Activated CD4-positive, CD25-positive, alpha-beta regulatory T cell treated with anti-CD3 and anti-CD28 coated beads, Interleukin-2, amount 50 U/mL, for 24 hours (primary cell): Measurements from ENCODE around the gene ST3GAL2.
"Not testable (repeated sequence)": the region's sequence is repeated elsewhere in the genome, so short reads cannot be mapped to it uniquely, and the experiment has no call there.

Experiments used
- ATAC-seq, 2 donors: fragments of 150-1000 bp; cut with Tn5 transposase; one replicate each; pipeline ENCODE4 v1.10.0; 2021; ENCODE audit warnings: mild to moderate bottlenecking in 1 of 2, moderate library complexity in 1 of 2

The ST3GAL2 gene

DNA sequence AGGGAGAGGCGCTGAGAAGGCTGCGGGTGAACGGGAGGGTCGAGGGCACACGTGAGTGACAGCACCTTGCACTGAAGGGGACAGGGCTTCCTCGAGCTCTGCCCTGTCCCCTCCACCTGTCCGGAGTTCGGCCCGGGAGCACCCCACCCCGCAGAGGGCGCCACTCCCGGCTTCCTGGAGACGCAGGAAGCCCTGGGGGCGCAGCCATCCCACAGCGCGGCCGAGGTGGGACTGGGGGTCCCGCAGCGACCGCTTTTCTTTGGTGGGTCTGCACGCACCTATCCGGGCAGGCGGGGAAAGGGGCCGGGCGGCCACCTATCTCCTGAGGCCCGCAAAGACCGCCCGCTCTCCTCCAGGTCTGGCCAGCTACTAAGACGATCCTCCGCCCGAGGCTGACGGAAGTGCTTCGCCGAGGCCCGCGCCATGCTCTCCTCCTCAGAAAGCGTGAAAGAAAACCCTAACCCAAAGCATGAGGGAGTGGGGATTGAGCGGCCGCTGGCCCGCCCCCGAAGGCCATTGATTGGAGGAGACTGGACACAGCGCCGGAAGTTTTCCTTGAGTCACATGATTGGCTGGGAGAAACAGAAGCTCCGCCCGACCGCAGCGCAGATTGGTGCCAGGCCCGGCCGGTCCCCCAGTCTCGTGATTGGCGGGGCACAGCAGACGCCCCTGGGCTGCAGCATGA, 57.8 kb downstream of the ST3GAL2 start:
- ATAC-seq: peak; percentile 95 to 96

DNA sequence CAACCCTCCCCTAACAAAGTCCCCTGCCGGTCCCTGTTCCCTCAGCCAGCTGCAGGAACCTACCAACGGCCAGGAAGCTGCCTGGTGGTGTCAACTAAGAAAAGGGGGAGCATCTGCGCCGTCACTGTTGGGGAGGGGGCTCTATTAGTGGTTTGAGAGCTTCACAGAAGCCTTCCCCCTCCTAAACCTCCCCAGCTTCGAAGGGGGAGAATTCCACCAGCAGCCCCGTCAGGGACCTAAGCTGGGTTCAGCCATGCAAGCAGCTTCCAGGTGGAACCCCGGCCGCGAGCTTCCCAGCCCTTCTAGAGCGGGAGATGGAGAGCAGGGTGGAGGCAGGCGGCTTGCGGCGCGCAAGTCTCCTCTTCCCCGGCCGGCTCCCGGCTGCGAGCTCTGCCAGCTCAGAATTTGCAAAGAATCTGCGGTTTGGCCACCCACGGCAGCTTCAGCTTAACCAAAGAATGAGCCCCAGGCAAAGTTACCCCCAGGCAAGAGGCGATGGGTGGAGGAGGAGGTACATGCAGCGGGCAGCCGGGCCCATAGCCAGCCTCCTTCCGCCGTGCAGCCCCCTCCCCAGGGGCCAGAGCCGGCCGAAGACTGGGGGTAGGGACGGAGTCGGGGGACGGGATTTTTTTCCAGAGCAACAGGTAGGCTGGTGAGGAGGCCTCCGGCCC, 58.5 kb downstream of the ST3GAL2 start:
- peak; percentile 52 to 54 for ATAC-seq

DNA sequence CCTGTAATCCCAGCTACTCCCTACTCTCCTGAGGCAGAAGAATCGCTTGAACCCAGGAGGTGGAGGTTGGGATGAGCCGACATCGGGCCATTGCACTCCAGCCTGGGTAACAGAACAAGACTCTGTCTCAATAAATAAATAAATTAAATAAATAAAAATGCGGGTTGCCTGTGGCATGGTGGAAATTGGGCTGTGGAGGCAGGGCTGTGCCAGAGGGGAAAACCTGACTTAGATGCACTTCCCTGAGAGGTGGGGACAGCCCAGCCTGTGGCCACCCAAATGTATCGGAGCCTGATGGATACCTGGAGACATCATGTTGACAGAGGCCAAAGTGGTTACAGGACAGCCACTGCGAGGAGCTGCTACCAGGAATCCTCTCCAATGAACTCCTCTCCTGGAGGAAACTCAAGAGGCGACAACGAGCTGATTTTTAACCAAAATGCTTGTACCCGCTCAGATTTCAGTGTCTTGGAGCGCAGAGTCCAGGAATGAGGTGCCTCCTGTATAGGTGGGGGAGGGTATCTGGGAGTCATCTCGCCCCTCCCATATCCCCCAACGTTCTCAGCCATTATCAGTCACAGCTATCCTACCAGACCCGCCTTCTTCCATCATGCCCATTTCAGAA, 59.9 kb downstream of the ST3GAL2 start:
- ATAC-seq: no peak

DNA sequence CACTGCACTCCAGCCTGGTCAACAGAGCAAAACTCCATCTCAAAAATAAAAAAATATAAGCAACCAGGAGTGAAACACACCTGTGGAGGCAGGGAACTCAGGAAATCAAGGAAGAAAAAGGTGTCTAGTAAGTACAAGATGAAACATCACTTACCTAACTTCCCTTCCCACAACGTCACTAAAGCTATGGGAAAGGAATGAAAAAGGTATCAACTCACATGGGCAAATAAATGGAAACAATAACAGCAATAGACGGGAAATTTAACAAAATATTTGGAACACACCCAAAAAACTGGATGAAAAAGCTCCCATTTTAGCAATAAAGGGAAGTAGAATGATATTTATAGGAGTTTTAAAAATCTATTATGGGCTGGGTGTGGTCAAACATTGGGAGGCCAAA, 61.1 kb downstream of the ST3GAL2 start:
- no peak for ATAC-seq

DNA sequence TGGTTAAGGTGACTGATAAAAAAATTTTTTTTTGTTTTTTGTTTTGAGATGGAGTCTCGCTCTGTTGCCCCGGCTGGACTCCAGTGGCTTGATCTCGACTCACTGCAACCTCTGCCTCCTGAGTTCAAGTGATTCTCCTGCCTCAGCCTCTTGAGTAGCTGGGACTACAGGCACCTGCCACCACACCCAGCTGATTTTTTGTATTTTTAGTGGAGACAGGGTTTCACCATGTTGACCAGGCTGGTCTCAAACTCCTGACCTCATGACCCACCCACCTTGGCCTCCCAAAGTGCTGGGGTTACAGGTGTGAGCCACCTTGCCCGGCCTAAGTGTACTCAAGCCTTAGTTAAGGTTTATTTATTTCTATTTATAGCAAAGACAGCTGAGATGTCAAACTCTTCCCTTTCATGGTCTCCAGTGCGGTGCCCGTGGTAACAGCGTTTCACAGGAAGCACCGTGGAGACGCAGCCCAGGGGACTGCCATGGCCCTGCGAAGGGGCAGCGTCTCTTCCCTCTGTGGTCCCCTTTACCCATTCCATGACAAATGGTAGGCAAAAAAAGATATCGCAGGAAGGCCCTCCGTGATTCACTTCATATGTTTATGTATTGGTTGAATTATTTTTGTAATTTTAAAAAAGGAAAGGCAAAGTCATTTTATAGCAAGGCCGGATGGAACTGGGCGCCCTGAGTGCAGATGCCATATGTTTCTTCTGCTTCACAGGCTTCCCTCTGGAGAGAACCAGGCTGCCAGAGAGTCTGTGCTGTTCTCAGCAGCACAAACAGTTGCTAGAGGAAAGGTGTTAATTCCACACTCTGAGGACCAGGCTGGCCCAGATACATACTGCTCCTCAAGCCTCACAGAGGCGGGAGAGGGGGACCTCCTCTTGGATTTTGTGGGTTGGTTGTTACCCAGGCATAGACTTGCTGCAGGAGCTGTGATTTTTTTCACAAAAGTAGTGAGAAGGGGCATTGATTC, 63.0 kb downstream of the ST3GAL2 start:
- no peak for ATAC-seq

DNA sequence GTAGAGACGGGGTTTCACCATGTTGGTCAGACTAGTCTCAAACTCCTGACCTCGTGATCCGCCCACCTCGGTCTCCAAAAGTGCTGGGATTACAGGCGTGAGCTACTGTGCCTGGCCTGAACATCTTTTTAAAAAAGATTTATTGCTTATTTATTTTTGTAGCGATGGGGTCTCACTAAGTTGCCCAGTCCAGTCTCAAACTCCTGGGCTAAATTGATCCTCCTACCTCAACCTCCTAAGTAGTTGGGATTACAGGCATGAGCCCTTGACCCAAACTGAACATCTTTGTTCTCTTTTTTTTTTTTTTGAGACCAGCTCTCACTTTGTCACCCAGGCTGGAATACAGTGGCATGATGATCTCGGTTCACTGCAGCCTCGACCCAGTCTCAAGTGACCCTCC, 64.7 kb downstream of the ST3GAL2 start:
- no peak for ATAC-seq

DNA sequence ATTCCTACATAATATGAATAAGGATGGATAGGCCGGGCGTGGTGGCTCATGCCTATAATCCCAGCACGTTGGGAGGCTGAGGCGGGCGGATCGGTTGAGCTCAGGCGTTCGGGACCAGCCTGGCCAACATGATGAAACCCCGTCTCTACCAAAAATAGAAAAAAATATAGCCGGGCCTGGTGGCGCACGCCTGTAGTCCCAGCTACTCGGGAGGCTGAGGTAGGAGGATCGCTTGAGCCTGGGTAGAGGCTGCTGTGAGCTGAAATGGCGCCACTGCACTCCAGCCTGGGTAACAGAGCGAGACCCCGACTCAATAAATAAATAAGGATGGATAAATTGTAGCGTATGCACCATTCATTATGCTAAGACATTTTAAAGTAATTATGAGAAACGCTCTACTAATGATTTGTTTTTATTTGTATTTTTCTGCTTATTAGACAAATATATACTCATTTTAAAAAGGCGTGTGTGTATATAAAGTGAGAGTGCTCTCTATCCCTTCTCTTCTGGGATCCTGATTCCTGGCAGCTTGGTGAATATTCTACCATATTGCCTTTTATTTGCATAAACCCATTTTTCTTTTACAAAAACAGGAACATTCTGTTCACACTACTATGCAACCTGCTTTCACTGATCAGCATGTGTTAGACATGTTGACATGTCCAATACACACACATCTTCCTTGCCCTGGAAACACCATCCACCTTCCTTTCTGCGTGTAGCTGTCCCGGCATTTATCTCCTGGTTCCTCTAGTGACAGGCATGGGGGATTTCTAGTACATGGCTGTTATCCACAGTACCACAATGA, 65.8 kb downstream of the ST3GAL2 start:
- ATAC-seq: no peak

DNA sequence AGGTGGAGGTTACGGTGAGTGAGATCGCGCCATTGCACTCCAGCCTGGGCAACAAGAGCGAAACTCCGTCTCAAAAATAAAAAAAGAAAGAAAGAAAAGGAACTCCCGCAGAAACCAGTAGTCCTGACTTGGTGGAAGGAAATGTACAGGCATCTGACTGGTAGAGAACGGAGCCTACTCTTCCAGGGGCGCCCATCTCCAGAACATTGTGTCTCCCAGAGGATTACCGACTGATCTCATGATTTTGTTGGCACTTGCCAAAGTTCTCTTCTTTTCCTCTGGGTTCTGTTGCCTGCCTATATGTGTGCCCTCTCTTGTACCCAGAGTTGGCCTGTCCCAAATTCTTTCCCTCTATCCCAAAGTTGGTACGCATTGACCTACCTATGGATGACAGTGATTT, 68.0 kb downstream of the ST3GAL2 start:
- ATAC-seq: no peak

DNA sequence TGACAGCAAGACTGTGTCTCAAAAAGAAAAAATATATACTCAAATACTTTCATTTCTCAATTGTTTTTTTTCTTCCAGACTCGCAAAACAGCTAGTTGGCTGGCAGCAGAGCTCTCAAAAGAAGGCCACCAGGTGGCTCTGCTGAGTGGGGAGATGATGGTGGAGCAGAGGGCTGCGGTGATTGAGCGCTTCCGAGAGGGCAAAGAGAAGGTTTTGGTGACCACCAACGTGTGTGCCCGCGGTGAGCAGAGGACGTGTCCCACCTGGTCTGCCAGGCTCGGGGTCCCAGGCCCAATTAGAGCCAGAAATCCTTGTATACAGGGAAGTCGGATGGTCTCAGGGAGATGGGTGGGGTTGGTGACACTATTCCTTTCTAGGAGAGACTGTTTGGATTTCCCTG, 68.8 kb downstream of the ST3GAL2 start:
- peak; percentile 63 to 74 for ATAC-seq

DNA sequence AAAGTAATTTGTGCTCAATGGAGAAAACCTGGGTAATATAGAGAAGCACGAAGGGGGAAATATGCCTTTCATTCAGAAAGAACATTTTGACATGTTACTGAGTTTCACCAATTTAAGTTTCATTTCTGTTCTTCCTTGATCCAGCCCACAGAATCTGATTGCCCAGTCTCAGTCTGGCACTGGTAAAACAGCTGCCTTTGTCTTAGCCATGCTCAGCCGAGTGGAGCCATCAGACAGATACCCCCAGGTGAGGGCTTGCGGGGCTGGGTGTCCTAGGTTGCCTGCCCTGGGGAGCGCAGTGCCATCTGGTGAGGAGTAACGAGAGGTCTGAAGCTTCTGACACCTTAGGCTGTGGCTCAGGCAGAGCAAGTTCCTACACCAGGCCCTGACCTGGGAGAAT, 74.5 kb downstream of the ST3GAL2 start:
- ATAC-seq: peak in 1 of 2 donors; percentile 41

DNA sequence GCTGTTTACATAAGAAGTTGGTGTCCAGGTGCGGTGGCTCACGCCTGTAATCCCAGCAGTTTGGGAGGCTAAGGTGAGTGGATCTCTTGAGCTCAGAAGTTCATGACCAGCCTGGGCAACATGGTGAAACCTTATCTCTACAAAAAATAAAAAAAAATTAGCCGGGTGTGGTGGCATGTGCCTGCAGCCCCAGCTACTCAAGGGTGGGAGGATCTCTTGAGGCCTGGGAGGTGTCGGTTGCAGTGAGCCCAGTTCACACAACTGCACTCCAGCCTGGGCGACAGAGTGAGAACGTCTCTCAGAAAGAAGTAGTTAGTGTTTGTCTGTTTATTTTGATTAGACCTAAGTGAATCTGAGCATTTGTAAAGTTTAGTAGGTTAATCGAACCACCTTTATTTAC, 79.3 kb downstream of the ST3GAL2 start:
- no peak for ATAC-seq

DNA sequence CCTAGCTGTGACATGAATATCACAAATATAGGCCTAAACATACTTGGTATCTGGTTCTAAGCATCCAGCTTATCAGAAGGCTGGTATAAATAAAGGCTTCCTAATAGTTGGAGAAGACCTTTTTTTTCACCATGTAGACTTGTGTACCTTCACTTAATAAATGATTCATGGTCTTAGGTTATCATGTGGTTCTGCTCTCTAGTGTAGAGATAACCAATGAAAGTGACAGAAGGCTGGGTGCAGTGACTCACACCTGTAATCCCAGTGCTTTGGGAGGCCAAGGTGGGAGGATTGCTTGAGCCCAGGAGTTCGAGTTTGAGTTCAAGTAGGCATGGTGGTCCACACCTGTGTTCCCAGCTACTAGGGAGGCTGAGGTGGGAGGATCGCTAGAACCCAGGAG, 89.1 kb downstream of the ST3GAL2 start:
- ATAC-seq: peak; percentile 28 to 30

DNA sequence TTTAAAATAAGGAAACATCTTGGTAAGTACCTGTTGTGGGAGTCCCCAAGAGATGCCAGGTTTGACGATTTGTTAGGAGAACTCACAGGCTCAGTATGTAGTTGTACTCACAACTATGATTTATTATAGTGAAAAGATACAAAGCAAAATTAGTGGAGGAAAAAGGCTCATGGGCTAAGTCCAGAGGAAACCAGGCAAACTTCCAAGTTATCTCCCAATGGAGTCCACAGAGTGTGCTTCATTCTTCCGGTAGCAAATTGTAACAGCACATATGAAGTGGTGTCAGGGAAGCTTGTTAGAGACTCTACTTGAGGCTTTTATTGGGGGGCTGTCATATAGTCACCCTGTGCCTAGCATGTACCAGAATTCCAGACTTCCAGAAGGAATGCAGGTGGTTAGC, 89.9 kb downstream of the ST3GAL2 start:
- ATAC-seq: no peak

DNA sequence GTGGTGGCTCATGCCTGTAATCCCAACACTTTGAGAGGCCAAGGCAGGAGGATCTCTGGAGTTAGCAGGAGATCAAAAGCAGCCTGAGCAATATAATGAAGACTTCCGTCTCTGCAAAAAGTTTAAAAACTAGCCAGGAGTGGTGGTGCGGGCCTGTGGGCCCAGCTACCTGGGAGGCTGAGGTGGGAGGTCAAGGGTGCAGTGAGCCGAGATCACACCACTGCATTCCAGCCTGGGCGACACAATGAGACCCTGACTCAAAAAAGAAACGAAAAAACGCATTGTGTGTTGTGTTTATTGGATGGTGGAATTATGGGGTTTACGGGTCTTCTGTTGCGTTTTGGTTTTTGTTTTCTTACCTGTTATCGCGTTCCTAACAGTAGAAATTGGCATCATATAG, 93.1 kb downstream of the ST3GAL2 start:
- no peak for ATAC-seq

DNA sequence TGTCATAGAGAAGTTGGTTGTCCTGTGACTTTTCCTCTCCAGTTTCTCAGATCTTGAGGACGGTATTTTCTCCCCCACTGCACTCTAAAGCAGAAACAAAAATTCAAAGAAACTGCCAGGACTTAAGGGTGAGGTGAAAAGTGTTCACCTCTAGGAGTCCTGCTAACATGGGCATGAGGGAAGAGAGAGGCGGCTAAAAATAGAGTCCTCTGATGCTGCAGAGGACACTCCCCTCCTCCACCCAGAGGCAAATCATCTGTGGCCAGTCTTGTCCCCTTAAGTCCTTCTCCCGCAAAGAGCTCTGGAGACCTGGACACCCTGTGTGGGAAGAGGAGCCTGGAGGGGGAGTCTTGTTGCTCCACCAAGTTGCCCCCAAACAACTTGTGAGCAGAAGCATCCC, 96.9 kb downstream of the ST3GAL2 start:
- no peak for ATAC-seq

DNA sequence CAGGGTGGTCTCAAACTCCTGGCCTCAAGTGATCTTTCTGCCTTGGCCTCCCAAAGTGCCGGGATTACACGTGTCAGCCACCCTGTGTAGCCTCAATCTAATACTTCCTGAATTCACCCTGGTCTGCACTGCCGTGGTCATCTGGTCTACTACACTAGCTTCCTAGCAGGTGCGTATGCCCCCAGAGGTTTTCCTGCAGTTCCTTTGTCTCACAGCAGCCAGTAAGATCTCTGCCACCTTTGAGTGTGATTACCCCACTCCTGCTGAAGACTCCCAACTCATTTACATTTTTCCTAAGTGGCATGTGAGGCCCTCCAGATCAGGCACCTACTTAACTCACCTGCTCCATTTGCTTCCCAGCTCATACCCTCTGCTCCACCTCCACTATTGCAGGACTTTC, 97.3 kb downstream of the ST3GAL2 start:
- ATAC-seq: no peak

DNA sequence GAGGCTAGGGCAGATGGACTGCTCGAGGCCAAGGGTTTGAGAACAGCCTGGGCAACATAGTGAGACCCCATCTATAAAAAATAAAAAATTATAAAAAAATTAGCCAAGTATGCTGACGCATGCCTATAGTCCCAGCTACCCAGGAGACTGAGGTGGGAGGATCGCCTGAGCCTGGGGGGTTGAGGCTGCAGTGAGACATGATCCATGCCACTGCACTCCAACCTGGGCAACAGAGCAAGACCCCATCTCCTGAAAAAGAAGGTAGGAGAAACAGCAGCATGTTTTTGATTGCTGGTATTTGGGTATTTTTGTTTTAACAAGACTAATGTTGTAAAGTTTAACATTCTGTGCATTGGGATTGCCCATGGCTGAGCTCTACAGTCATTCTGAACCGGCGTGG, 101.1 kb downstream of the ST3GAL2 start:
- ATAC-seq: no peak

DNA sequence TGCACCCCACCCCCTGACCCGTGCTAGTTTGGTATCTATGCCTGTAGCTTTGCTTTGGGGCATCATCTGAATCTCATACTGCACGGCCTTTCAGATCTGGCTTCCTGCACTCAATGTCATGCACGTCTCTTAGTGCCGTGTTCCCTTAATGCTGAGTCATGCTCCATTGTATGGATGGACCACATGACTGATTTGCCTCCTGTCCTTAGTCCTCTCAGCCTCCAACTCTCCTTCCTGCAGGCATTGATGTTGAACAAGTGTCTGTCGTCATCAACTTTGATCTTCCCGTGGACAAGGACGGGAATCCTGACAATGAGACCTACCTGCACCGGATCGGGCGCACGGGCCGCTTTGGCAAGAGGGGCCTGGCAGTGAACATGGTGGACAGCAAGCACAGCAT, 106.2 kb downstream of the ST3GAL2 start:
- not testable (repeated sequence) for ATAC-seq

DNA sequence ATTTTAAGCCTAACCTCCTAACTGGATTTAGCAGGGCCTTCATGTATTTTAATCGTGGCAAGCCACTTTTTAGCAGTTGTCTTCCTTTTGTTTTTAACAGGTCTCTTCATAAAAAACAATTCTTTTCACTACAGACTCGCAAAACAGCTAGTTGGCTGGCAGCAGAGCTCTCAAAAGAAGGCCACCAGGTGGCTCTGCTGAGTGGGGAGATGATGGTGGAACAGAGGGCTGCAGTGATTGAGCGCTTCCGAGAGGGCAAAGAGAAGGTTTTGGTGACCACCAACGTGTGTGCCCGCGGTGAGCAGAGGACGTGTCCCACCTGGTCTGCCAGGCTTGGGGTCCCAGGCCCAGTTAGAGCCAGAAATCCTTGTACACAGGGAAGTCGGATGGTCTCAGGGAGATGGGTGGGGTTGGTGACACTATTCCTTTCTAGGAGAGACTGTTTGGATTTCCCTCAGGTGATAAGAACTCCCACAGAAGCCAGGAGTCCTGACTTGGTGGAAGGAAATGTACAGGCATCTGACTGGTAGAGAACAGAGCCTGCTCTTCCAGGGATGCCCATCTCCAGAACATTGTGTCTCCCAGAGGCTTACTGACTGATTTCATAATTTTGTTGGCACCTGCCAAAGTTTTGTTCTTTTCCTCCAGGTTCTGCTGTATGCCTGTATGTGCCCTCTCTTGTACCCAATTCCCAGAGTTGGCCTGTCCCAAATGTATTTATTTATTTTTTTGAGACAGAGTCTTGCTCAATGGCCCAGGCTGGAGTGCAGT, 107.1 kb downstream of the ST3GAL2 start:
- peak in 1 of 2 donors; percentile 38 for ATAC-seq

DNA sequence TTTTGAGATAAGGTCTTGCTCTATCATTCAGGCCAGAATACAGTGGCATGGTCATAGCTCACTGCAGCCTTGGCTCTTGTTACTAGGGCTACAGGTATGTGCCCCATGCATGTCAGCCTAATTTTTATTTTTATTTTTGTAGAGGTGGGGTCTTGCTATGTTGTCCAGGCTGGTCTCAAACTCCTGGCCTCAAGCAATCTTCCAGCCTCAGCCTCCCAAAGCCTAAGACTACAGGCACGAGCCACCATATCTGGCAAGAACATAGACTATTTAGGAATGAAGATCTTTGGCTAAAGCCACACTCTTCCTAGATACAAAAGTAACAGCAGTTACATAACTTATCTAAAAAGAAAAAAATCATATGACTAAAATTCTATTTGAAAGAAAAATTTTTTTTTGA, 107.8 kb downstream of the ST3GAL2 start:
- ATAC-seq: no peak
